ENCODE data around the gene COL15A1.

COL15A1 gene

DNA sequence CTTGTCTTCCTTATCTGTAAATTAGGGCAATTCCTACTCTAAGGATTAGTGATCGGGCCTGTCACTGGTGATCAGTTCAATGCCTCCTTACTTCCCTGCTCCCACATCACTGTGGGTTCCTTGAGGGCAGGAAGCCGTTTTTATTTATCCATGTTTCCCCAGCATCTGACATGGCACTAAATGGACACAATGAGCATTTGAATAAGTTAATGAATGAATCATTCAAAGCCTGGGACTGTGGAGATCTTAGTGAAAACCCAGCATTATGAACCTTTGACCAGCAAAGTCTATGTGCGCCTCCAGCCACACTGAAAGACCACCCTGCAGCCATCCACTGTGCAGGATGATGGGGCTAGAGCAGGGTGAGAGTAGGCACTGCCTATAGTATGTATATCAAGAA, 11.6 kb downstream of the COL15A1 start:
- H2BK5ac ChIP-seq (ENCODE audit: low read depth, low read length, poor library complexity), result no peak overlapping the region
- H3K9me3 ChIP-seq (ENCODE audit: insufficient read depth, low read depth, low read length), result no peaks in the 10 kb centered on the region
- no peak overlapping the region for H4K12ac ChIP-seq (ENCODE audit: low read depth, low read length)
- no CpG with 5 or more reads among the region's 3 CpGs for WGBS (ENCODE audit: extremely low coverage, insufficient coverage, insufficient read length)
- H2BK120ac ChIP-seq (ENCODE audit: insufficient read depth, low read length, poor library complexity), result no peak overlapping the region
- no peak overlapping the region for H3K4me3 ChIP-seq (ENCODE audit: low read depth, low read length)
- no peak for DNase-seq
- no peak overlapping the region for H2AK5ac ChIP-seq (ENCODE audit: low read length)
- H3K79me2 ChIP-seq (ENCODE audit: control insufficient read depth, insufficient read depth, low read length, poor library complexity), result no peaks in the 10 kb centered on the region
- H3K14ac ChIP-seq (ENCODE audit: low read length), result no peak overlapping the region
- H2AFZ ChIP-seq (ENCODE audit: insufficient read depth, low read length, poor library complexity), result no peak overlapping the region
- no peak overlapping the region for H4K8ac ChIP-seq (ENCODE audit: low read depth, low read length)
- no peak overlapping the region for H3K9ac ChIP-seq (ENCODE audit: low read length)
- no peak overlapping the region for H3K23ac ChIP-seq (ENCODE audit: low read length)
- no peak overlapping the region for H3K18ac ChIP-seq (ENCODE audit: low read length)
- H3K4me1 ChIP-seq (ENCODE audit: control insufficient read depth in 1 of 2, insufficient read depth in 2 of 2, low read length in 2 of 2), result no peaks in the 10 kb centered on the region
- H3K36me3 ChIP-seq (ENCODE audit: control insufficient read depth in 1 of 2, insufficient read depth in 2 of 2, low read length in 2 of 2), result no peaks in the 10 kb centered on the region
- H3K27me3 ChIP-seq (ENCODE audit: insufficient read depth, low read length), result no peaks in the 10 kb centered on the region
- H2BK12ac ChIP-seq (ENCODE audit: low read length), result no peak overlapping the region
- no peaks in the 10 kb centered on the region for H3K79me1 ChIP-seq (ENCODE audit: low read length)
- H3K27ac ChIP-seq (ENCODE audit: low read depth, low read length), result no peak overlapping the region
- H3K4me2 ChIP-seq (ENCODE audit: low read length), result no peak overlapping the region
- no peak overlapping the region for H4K91ac ChIP-seq (ENCODE audit: low read depth, low read length)
- no peak overlapping the region for H3K4ac ChIP-seq (ENCODE audit: low read depth, low read length)

DNA sequence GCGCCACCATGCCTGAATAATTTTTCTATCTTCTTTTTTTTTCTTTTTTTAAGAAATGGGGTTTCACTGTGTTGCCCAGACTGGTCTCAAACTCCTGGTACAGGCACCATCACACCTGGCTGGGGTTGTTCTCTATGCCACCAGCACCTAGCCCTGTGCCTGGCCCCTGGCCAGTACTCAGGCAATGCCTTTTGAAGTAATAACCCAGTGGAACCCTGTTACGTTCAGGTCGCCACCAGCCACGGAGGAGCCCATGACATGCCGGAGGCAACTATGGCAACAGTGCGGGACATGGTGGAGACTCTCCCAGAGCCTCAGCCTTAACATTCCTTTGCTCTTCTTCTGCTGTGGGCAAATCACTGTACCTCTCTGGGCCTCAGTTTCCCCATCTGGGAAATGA, 14.1 kb downstream of the COL15A1 start:
- no peaks in the 10 kb centered on the region for H3K36me3 ChIP-seq (ENCODE audit: control insufficient read depth in 1 of 2, insufficient read depth in 2 of 2, low read length in 2 of 2)
- no peak overlapping the region for H4K91ac ChIP-seq (ENCODE audit: low read depth, low read length)
- no peak overlapping the region for H2AK5ac ChIP-seq (ENCODE audit: low read length)
- no peak overlapping the region for H4K12ac ChIP-seq (ENCODE audit: low read depth, low read length)
- no peak overlapping the region for H2BK5ac ChIP-seq (ENCODE audit: low read depth, low read length, poor library complexity)
- H3K27ac ChIP-seq (ENCODE audit: low read depth, low read length), result no peak overlapping the region
- no peak overlapping the region for H2BK12ac ChIP-seq (ENCODE audit: low read length)
- peaks cover 0 to 2% of the 10 kb centered on the region in 2 experiments for H3K4me1 ChIP-seq (ENCODE audit: control insufficient read depth in 1 of 2, insufficient read depth in 2 of 2, low read length in 2 of 2)
- H3K9ac ChIP-seq (ENCODE audit: low read length), result no peak overlapping the region
- no peaks in the 10 kb centered on the region for H3K9me3 ChIP-seq (ENCODE audit: insufficient read depth, low read depth, low read length)
- H3K27me3 ChIP-seq (ENCODE audit: insufficient read depth, low read length), result no peaks in the 10 kb centered on the region
- no CpG with 5 or more reads among the region's 6 CpGs for WGBS (ENCODE audit: extremely low coverage, insufficient coverage, insufficient read length)
- H3K4me2 ChIP-seq (ENCODE audit: low read length), result no peak overlapping the region
- H2AFZ ChIP-seq (ENCODE audit: insufficient read depth, low read length, poor library complexity), result no peak overlapping the region
- H3K4me3 ChIP-seq (ENCODE audit: low read depth, low read length), result no peak overlapping the region
- H2BK120ac ChIP-seq (ENCODE audit: insufficient read depth, low read length, poor library complexity), result no peak overlapping the region
- no peaks in the 10 kb centered on the region for H3K79me1 ChIP-seq (ENCODE audit: low read length)
- no peaks in the 10 kb centered on the region for H3K79me2 ChIP-seq (ENCODE audit: control insufficient read depth, insufficient read depth, low read length, poor library complexity)
- no peak overlapping the region for H3K4ac ChIP-seq (ENCODE audit: low read depth, low read length)
- no peak overlapping the region for H4K8ac ChIP-seq (ENCODE audit: low read depth, low read length)
- no peak overlapping the region for H3K14ac ChIP-seq (ENCODE audit: low read length)
- no peak overlapping the region for H3K23ac ChIP-seq (ENCODE audit: low read length)
- H3K18ac ChIP-seq (ENCODE audit: low read length), result no peak overlapping the region
- DNase-seq, result peak; percentile 29 to 53

DNA sequence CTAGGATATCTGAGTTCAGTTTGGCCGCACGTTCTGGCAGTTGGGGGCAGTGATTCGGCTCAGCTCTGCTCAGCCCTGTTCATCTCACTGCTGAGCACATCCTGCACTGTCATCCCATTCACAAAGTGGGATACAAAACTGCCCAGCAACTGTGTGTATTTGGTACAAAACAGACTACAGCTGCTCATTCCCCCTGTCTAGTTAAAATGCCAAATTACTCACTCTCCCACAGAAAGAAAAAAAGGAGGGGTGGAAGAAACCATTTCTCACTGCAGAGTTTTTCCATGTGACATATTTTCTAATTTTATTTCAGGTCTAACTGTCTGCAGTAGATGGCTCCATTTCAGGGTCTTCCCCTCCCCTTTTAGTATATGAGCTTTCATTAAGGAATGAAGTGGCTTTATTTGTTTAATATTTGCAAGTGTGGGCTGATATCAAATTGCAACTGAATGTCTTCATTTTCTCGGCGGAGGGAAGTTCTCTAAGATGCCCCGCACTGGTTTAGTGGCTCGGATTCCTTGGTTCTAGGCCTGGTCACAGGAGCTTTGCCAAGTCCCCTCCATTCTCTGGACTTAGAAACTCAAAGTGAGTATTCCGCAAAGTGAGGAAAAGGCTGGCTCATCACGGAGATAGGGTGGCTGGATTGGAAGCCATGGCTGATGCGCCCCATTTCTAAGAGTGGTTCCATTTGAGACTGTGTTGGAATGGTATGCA, 14.7 kb downstream of the COL15A1 start:
- Histone ChIP-seq H3K79me1 (ENCODE audit: low read length) (no peaks in the 10 kb centered on the region), H3K27ac (ENCODE audit: low read depth, low read length) (no peak overlapping the region), H2BK12ac (ENCODE audit: low read length) (no peak overlapping the region), H4K8ac (ENCODE audit: low read depth, low read length) (no peak overlapping the region), H3K36me3 (ENCODE audit: control insufficient read depth in 1 of 2, insufficient read depth in 2 of 2, low read length in 2 of 2) (no peaks in the 10 kb centered on the region), H3K9me3 (ENCODE audit: insufficient read depth, low read depth, low read length) (no peaks in the 10 kb centered on the region), H3K18ac (ENCODE audit: low read length) (no peak overlapping the region), H4K91ac (ENCODE audit: low read depth, low read length) (no peak overlapping the region), H3K4me3 (ENCODE audit: low read depth, low read length) (no peak overlapping the region), H3K23ac (ENCODE audit: low read length) (no peak overlapping the region), H2AK5ac (ENCODE audit: low read length) (no peak overlapping the region), H2BK5ac (ENCODE audit: low read depth, low read length, poor library complexity) (no peak overlapping the region), H3K79me2 (ENCODE audit: control insufficient read depth, insufficient read depth, low read length, poor library complexity) (no peaks in the 10 kb centered on the region), H3K9ac (ENCODE audit: low read length) (no peak overlapping the region), H3K14ac (ENCODE audit: low read length) (no peak overlapping the region), H3K4me2 (ENCODE audit: low read length) (no peak overlapping the region), H3K4ac (ENCODE audit: low read depth, low read length) (no peak overlapping the region), H3K27me3 (ENCODE audit: insufficient read depth, low read length) (no peaks in the 10 kb centered on the region), H3K4me1 (ENCODE audit: control insufficient read depth in 1 of 2, insufficient read depth in 2 of 2, low read length in 2 of 2) (peaks cover 0 to 2% of the 10 kb centered on the region in 2 experiments), H2BK120ac (ENCODE audit: insufficient read depth, low read length, poor library complexity) (no peak overlapping the region), H2AFZ (ENCODE audit: insufficient read depth, low read length, poor library complexity) (no peak overlapping the region), H4K12ac (ENCODE audit: low read depth, low read length) (no peak overlapping the region)
- WGBS (ENCODE audit: extremely low coverage, insufficient coverage, insufficient read length), result no CpG with 5 or more reads among the region's 10 CpGs
- peak; percentile 19 to 49 for DNase-seq

DNA sequence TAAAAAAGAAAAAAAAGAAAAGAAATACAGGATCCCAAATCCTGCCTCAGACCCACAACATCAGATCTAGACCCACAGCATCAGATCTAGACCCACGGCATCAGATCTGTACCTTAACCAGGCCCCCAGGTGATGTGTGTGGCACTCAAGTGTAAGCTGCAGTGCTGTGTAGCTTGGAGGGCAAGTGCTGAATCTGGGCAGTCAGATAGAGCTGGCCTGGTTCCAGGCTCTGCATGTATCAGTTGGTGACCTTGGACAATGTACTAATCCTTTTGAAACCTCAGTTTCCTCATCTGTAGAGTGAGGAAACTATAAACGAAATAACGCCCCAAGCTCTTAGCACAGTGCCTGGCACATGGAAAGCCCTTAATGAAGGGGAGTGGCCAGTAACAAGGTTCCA, 16.7 kb downstream of the COL15A1 start:
- H4K8ac ChIP-seq (ENCODE audit: low read depth, low read length), result no peak overlapping the region
- no peaks in the 10 kb centered on the region for H3K27me3 ChIP-seq (ENCODE audit: insufficient read depth, low read length)
- no peak overlapping the region for H3K9ac ChIP-seq (ENCODE audit: low read length)
- no peak overlapping the region for H3K18ac ChIP-seq (ENCODE audit: low read length)
- no peak overlapping the region for H3K23ac ChIP-seq (ENCODE audit: low read length)
- no peak overlapping the region for H2BK120ac ChIP-seq (ENCODE audit: insufficient read depth, low read length, poor library complexity)
- H3K79me2 ChIP-seq (ENCODE audit: control insufficient read depth, insufficient read depth, low read length, poor library complexity), result no peaks in the 10 kb centered on the region
- H3K27ac ChIP-seq (ENCODE audit: low read depth, low read length), result no peak overlapping the region
- no peak overlapping the region for H2AK5ac ChIP-seq (ENCODE audit: low read length)
- no peaks in the 10 kb centered on the region for H3K36me3 ChIP-seq (ENCODE audit: control insufficient read depth in 1 of 2, insufficient read depth in 2 of 2, low read length in 2 of 2)
- no peak overlapping the region for H4K91ac ChIP-seq (ENCODE audit: low read depth, low read length)
- H2BK12ac ChIP-seq (ENCODE audit: low read length), result no peak overlapping the region
- no peak overlapping the region for H2BK5ac ChIP-seq (ENCODE audit: low read depth, low read length, poor library complexity)
- H3K4me3 ChIP-seq (ENCODE audit: low read depth, low read length), result no peak overlapping the region
- no peak overlapping the region for H2AFZ ChIP-seq (ENCODE audit: insufficient read depth, low read length, poor library complexity)
- no peaks in the 10 kb centered on the region for H3K9me3 ChIP-seq (ENCODE audit: insufficient read depth, low read depth, low read length)
- H4K12ac ChIP-seq (ENCODE audit: low read depth, low read length), result no peak overlapping the region
- H3K4me2 ChIP-seq (ENCODE audit: low read length), result no peak overlapping the region
- no peak overlapping the region for H3K14ac ChIP-seq (ENCODE audit: low read length)
- no peak overlapping the region for H3K4ac ChIP-seq (ENCODE audit: low read depth, low read length)
- DNase-seq, result no peak
- H3K79me1 ChIP-seq (ENCODE audit: low read length), result no peaks in the 10 kb centered on the region
- no CpG with 5 or more reads among the region's 3 CpGs for WGBS (ENCODE audit: extremely low coverage, insufficient coverage, insufficient read length)
- peaks cover 0 to 2% of the 10 kb centered on the region in 2 experiments for H3K4me1 ChIP-seq (ENCODE audit: control insufficient read depth in 1 of 2, insufficient read depth in 2 of 2, low read length in 2 of 2)

Data from trophoblast cell (in vitro differentiated cells and primary cell).